GM18519 (cell line): ENCODE measurements around the gene SERPINA9.

Source experiments
- ATAC-seq: cut with Tn5 transposase; IDR thresholded peaks from one replicate; pipeline ENCODE4 v1.9.1; 2021; ENCODE audit warnings: mild to moderate bottlenecking, moderate library complexity; ENCODE audit not compliant: unreplicated experiment, low FRiP score

The SERPINA9 gene

DNA sequence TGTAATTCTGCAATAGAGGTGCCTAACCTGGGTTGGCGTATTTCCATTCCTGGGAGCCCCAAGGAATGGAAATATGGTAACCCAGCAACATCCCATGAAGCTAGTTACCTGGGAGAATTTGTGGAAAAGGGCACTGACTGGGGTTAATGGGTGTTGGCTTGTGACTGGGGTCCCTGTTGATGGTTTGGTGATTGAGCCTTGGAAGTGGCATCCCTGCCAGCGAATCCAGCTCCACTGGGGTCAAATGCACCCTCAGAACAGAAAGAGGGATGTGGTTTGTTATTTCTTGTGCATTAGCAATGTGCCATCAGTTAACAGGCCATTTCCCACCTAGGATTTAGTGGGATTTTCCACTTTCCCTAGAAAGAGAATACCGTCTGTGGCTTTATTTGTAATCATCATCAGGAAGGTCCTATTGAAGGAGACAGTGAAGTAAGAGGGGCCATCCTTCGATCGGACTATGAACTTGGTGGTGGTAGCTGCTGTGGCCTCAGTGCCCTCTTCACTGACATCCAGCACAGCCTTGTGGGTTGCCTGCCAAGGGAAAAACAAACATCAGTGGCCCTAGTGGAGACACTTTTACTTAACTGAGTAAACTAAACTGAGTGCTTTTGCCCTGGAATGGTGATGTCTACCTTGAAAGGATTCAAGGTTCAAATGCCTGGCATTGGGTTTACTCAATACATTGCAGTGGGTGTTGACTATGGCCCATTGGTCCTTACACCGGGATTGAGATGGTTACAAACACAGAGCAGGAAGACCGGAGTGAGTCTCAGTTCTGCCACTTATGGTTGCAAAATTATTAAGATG, 13.0 kb downstream of the SERPINA9 start:
- ATAC-seq: no peak

- ATAC-seq: no peak
Observed at GRCh38 chr14:94462219-94462551, 13.8 kb downstream of the SERPINA9 start.

- no peak for ATAC-seq
Observed at GRCh38 chr14:94461526-94462218, 14.3 kb downstream of the SERPINA9 start.

DNA sequence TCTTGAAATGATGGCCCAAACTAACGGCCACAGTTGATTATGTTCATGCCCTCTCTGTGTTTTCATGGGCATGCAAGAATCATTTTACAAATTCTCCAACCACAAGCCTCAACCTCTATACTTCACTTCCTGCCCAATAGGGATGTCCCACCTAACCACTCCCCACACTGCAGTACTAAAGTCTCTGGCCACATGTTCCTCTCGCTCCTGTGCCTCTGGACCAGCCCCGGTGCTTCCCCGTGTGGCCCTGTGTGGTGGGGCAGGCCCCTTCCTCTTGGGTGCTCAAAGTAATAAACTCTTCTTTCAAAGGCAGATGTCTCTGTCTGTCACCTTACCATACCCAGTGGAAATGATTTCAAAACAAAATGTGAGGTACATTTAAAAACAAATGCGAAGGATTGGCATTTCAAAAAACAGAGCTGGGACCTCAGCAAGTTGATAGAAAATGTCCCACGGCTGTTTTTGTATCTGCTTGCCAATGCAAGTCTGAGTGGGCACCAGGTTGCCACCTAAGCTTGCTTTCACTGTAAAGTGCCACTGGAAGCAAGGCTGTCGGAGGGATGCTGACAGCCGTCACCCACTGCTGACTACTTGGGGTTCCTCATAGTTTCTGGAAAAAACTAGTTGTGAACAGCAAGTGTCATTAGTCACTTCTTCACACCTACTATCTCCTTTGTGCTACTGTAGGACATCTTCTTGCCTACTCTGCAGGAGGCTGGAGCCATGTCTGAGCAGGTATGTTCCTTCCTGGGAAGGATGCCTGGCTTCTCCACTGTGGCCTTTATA, 15.2 kb downstream of the SERPINA9 start:
- no peak for ATAC-seq

GRCh38 chr14:94458558-94459205, 17.3 kb downstream of the SERPINA9 start:
- no peak for ATAC-seq

- no peak for ATAC-seq
Observed at GRCh38 chr14:94458096-94458495, 17.9 kb downstream of the SERPINA9 start.

DNA sequence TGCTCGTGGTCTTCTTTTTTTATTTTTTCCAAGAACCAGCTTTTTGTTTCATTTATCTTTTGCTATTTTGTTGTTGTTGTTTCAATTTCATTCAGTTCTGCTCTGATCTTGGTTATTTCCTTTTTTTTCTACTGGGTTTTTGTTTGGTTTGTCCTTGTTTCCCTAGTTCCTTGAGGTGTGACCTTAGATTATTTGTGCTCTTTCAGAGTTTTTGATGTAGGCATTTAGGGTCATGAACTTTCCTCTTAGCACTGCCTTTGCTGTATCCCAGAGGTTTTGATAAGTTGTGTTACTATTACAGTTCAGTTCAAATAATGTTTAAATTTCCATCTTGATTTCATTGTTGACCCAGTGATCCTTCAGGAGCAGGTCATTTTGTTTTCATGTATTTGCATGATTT, 20.1 kb downstream of the SERPINA9 start:
- ATAC-seq: no peak

GRCh38 chr14:94451826-94452225, 24.2 kb downstream of the SERPINA9 start:
- ATAC-seq: no peak

- ATAC-seq: no peak
Observed at GRCh38 chr14:94451091-94451771, 24.8 kb downstream of the SERPINA9 start.

GRCh38 chr14:94450722-94451090, 25.3 kb downstream of the SERPINA9 start:
- ATAC-seq: no peak

- no peak for ATAC-seq
Observed at GRCh38 chr14:94449930-94450329, 26.1 kb downstream of the SERPINA9 start.

- ATAC-seq: no peak
Observed at GRCh38 chr14:94448071-94448808, 27.8 kb downstream of the SERPINA9 start.

- no peak for ATAC-seq
Observed at GRCh38 chr14:94447206-94447605, 28.8 kb downstream of the SERPINA9 start.

GRCh38 chr14:94446126-94446525, 29.9 kb downstream of the SERPINA9 start:
- no peak for ATAC-seq

GRCh38 chr14:94445003-94445402, 31.0 kb downstream of the SERPINA9 start:
- ATAC-seq: no peak

DNA sequence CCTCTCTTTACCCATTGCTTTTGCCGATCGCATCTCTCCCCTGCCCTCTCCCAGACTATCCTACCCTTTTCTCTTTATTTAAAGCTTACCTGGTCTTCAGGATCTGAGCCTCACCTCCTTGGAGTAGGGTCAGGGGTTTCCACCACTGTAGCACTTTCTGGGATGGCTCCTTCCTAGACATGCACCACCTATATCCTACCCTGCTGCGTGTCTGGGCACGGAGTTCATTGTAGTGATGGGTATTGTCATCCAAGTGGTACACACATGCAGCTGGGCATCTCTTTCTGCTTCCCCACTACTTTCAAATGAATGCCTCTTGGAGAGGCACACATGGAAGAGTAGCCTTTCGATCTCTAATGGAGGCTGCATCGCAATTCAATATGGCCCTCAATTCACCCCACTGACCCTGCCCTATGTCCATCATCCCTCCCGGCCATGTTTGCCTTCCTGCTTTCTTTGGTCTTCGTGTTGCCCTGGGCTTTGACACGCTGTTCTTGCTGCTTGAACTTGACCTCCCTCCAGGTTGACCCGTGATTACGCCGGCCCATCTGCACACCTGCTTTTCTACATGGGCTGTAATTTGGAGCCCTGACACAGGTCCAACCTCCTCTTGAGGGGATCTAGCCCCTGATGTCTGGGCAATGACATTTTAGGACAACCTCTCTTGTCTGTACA, 34.3 kb downstream of the SERPINA9 start:
- ATAC-seq: no peak

- no peak for ATAC-seq
Observed at GRCh38 chr14:94441130-94441529, 34.9 kb downstream of the SERPINA9 start.

DNA sequence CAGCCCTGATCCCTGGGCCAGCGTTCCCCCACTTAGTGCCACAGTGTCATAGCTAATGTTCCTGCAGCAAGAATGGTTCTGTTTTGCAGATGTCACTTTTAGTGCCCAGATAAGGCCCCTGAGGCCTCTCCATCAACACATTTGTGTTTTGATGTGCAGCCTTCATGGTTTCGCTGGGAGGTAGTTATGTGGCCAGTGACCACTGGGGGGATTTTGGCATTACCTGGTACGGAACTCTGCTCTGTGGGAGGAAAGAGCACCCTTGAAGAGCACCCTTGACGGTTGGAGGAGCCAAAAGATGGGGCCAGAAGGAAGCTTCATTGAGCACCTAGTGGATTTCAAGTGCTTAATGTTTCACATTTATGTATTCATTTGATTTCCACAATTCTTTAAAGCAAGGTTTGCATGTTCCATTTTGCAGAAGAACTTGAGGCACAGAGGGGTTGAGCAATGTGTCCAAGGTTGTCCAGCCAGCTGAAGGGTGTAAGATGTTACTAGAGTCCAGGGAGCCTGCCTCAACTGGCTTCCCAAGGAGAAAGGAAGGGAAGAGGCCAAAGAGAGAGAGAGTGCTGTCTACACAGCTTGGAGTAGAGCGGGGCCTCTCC, 36.4 kb downstream of the SERPINA9 start:
- ATAC-seq: no peak

DNA sequence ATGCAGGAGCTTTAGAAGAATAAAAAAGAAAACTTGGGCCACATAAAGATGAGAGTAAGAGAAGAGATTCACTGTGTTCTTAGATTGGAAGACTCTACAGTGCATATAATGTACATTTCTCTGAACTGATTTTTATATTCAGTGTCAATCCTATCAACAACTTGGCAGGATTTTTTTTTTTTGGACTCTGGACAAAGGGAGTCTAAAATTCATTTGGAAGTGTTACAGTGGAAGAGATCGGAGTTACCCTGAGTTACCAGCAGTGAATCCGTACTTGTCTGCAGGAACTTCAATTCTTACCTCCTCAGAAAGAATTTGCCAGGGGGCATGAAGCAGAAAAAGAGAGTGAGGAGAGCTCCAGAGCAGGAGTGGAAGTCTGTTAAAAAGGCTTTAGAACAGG, 47.4 kb downstream of the SERPINA9 start:
- no peak for ATAC-seq
